CD14-positive monocyte (primary cell): ENCODE data around the gene AGER. TPM values are rescaled to one million over a fixed set of nuclear protein-coding genes. Genes with fewer than 3 reads are reported as not detected.

ENCODE experiments used
- DNase-seq, 3 donors: peaks; one replicate each; pipeline ENCODE4 v3.0.0-alpha.2; 2011 to 2022
- H2AFZ ChIP-seq: 2 replicates; pipeline ENCODE4 v1.6.0; 2012; ENCODE audit warnings: mild to moderate bottlenecking, low read depth, low read length, inconsistent platforms; ENCODE audit not compliant: insufficient read depth, poor library complexity, severe bottlenecking
- H3K27ac ChIP-seq, 2 donors: 1 replicate in 1 of 2; 2 replicates in 1 of 2; pipeline ENCODE4 v1.5.1; 2012 to 2013; ENCODE audit warnings: low read length in 2 of 2, control low read depth in 1 of 2, inconsistent platforms in 1 of 2, low read depth in 1 of 2, mild to moderate bottlenecking in 1 of 2
- H3K27me3 ChIP-seq, 2 donors: one replicate each; pipeline versions ENCODE4 v1.6.0 to v1.6.1; 2011 to 2013; ENCODE audit warnings: low read length in 2 of 2; ENCODE audit not compliant: control insufficient read depth in 2 of 2, insufficient read depth in 2 of 2
- H3K36me3 ChIP-seq, 2 donors: replicated peaks in 1 of 2; 1 replicate in 1 of 2; 2 replicates in 1 of 2; pipeline versions ENCODE4 v1.5.1 to v1.6.1; 2012 to 2013; ENCODE audit warnings: low read length in 2 of 2, control low read depth in 1 of 2, inconsistent platforms in 1 of 2, mild to moderate bottlenecking in 1 of 2; ENCODE audit not compliant: insufficient read depth in 2 of 2, control insufficient read depth in 1 of 2
- H3K4me1 ChIP-seq, 2 donors: 1 replicate in 1 of 2; 2 replicates in 1 of 2; pipeline versions ENCODE4 v1.5.1 to v1.6.1; 2012 to 2013; ENCODE audit warnings: low read length in 2 of 2, control low read depth in 1 of 2, inconsistent platforms in 1 of 2, mild to moderate bottlenecking in 1 of 2, moderate library complexity in 1 of 2; ENCODE audit not compliant: insufficient read depth in 2 of 2, control insufficient read depth in 1 of 2
- H3K4me2 ChIP-seq: replicated peaks from 2 replicates; pipeline ENCODE3; 2012; ENCODE audit warnings: low read length, moderate library complexity, mild to moderate bottlenecking; ENCODE audit not compliant: poor library complexity, severe bottlenecking; ENCODE audit errors: extremely low read depth
- H3K4me3 ChIP-seq, 3 experiments: fragments of 200-600 bp in 1 of 3; sonication (generic) in 1 of 3; replicated peaks in 1 of 3; 1 replicate in 2 of 3; 2 replicates in 1 of 3; pipeline ENCODE4 v1.5.1; 2011 to 2013; ENCODE audit warnings: low read length in 3 of 3, mild to moderate bottlenecking in 3 of 3, control low read depth in 2 of 3, low read depth in 2 of 3, inconsistent platforms in 1 of 3, moderate library complexity in 1 of 3
- H3K79me2 ChIP-seq: 2 replicates; pipeline ENCODE4 v1.6.0; 2012; ENCODE audit warnings: mild to moderate bottlenecking, control low read depth, inconsistent platforms, low read length, moderate library complexity; ENCODE audit not compliant: insufficient read depth
- H3K9ac ChIP-seq: 2 replicates; pipeline ENCODE4 v1.6.0; 2017; ENCODE audit warnings: low read length, mild to moderate bottlenecking; ENCODE audit not compliant: insufficient read depth, poor library complexity, severe bottlenecking
- H3K9me3 ChIP-seq, 2 donors: replicated peaks in 1 of 2; 1 replicate in 1 of 2; 2 replicates in 1 of 2; pipeline versions ENCODE4 v1.5.1 to v1.6.1; 2012 to 2013; ENCODE audit warnings: low read length in 2 of 2, control low read depth in 1 of 2; ENCODE audit not compliant: control insufficient read depth in 1 of 2, insufficient read depth in 1 of 2
- H4K20me1 ChIP-seq: 2 replicates; pipeline ENCODE4 v1.6.0; 2012; ENCODE audit warnings: mild to moderate bottlenecking, low read length, control low read depth, moderate library complexity; ENCODE audit not compliant: insufficient read depth
- H3K27ac Mint-ChIP-seq, 7 donors: one replicate each; pipeline ENCODE4 v1.8.0; 2020; ENCODE audit warnings: mild to moderate bottlenecking in 7 of 7, mixed read lengths in 7 of 7, moderate library complexity in 6 of 7, inconsistent platforms in 2 of 7
- H3K27me3 Mint-ChIP-seq, 3 donors: one replicate each; pipeline ENCODE4 v1.8.0; 2021 to 2022; ENCODE audit warnings: low read depth in 3 of 3, mild to moderate bottlenecking in 3 of 3, mixed read lengths in 3 of 3, moderate library complexity in 3 of 3, inconsistent platforms in 1 of 3
- H3K36me3 Mint-ChIP-seq, 2 donors: one replicate each; pipeline ENCODE4 v1.8.0; 2020; ENCODE audit warnings: mixed read lengths in 2 of 2, inconsistent platforms in 1 of 2, mild to moderate bottlenecking in 1 of 2
- H3K4me1 Mint-ChIP-seq: one replicate; pipeline ENCODE4 v1.8.0; 2020; ENCODE audit warnings: mild to moderate bottlenecking, mixed read lengths
- H3K4me3 Mint-ChIP-seq, 2 donors: one replicate each; pipeline ENCODE4 v1.8.0; 2020; ENCODE audit warnings: mild to moderate bottlenecking in 2 of 2, mixed read lengths in 2 of 2, moderate library complexity in 1 of 2
- H3K9me3 Mint-ChIP-seq, 7 donors: one replicate each; pipeline ENCODE4 v1.8.0; 2020 to 2022; ENCODE audit warnings: mixed read lengths in 7 of 7, mild to moderate bottlenecking in 6 of 7, moderate library complexity in 6 of 7, inconsistent platforms in 2 of 7
- CTCF ChIP-seq: fragments of 200-600 bp; IDR thresholded peaks from one replicate; pipeline ENCODE4 v1.8.0; 2022; ENCODE audit warnings: antibody characterized with exemption, mild to moderate bottlenecking
- WGBS: methylation state at CpG from one replicate; pipeline ENCODE4 v1.1.5; 2013; ENCODE audit warnings: missing lambda C conversion rate; ENCODE audit not compliant: insufficient coverage; 5-methylcytosine and 5-hydroxymethylcytosine counted together
- intact Hi-C, 2 donors: fragments of 100-400 bp; cut with micrococcal nuclease; formaldehyde crosslinking; loops; one replicate each; pipeline versions ENCODE4 v1.15.0 to v1.15.1; 2023
- polyA plus RNA-seq, 3 donors: library from polyadenylated mRNA; depleted of rRNA in 1 of 3; unstranded in 2 of 3; stranded (reverse) in 1 of 3; fragments of 300-500 nt in 2 of 3; fragments of >200 nt in 1 of 3; fragmentation: Illumina TruSeq in 2 of 3; gene quantifications; 1 replicate in 2 of 3; 2 replicates in 1 of 3; pipeline ENCODE4 v1.2.3, GENCODE V29; 2012 to 2021

AGER gene
- polyA plus RNA-seq, 3 donors, result 0.60 to 55.0 TPM; not detected in 1

DNA sequence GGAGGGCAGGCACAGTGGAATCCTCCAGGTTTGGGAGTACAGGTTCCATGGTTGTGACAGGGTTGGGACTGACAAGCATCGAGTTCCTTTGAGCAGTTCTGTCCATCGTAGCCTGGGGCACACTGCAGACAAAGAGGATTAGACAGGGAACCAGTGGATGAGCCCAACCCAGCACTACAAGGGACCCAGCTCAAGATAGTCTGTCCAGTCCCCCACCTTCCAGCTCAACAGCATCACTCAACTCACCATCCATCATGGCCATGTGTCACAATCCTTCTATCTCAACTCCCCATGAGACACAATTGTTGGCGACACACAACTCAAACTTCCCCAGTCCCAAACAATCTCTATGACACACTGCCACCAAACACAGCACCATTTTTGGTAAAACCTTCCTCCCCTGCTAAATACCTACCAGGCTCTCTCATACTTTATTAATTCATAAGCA is 20.2 kb upstream of the AGER start:
- H4K20me1 ChIP-seq, result no peaks in the 10 kb centered on the region
- DNase-seq, result no peak
- H3K4me3 Mint-ChIP-seq, result no peak overlapping the region
- H3K4me3 ChIP-seq, result no peak overlapping the region
- no peak overlapping the region for H3K27ac Mint-ChIP-seq
- H3K9ac ChIP-seq, result no peak overlapping the region
- H3K36me3 Mint-ChIP-seq, result no peaks in the 10 kb centered on the region
- H3K9me3 Mint-ChIP-seq, result peaks cover 0 to 6% (median 0%) of the 10 kb centered on the region in 7 donors
- no peak overlapping the region for H2AFZ ChIP-seq
- H3K27me3 Mint-ChIP-seq, result peaks cover 8 to 22% (median 16%) of the 10 kb centered on the region in 3 donors
- no peaks in the 10 kb centered on the region for H3K79me2 ChIP-seq
- intact Hi-C loops, result no loop called here
- H3K4me2 ChIP-seq, result no peak overlapping the region
- H3K27ac ChIP-seq, result no peak overlapping the region
- H3K36me3 ChIP-seq, result no peaks in the 10 kb centered on the region
- H3K27me3 ChIP-seq, result no peaks in the 10 kb centered on the region
- no peaks in the 10 kb centered on the region for H3K4me1 ChIP-seq
- H3K4me1 Mint-ChIP-seq, result no peaks in the 10 kb centered on the region
- WGBS, result 93% methylated on average over 3 of the region's 3 CpGs
- no peak for TF ChIP-seq CTCF
- H3K9me3 ChIP-seq, result no peaks in the 10 kb centered on the region

DNA sequence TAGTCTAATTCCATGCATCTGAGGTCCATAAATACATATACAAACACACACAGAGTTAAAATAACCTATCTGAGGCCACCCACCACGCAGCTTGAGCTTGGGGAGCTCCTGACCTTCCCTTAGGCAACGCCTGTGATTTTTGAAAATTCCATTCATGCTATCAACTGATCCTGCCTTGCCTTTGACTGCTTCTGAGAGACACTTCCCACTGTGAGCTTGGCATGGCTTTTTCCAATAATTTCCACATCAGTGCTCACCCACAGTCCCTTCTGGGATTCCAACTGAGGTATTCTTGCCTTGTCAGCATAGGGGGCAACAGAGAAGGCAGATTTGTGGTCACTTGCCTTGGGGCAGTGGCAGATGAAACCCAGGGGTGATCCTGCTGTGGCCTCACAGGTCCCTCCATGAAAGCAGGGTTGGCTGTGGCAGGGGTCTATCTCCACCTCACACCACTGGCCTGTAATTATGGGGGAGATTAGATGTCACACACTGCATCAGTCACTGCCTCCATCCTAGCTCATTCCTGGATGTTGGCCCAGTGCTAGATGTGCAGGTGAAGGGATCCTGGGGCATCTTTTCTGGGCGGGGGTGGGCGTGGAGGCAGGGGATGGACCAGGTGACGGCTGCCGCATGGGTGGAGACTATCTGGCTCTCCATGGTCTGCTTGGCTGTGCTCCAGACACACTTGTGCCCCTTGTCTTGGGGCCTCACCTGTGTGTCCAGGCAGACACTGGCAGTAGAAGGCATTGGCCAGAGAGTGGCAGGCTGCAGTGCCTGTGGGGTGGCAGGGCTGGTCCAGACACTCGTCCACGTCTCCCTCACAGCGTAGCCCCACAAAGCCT is 19.6 kb upstream of the AGER start:
- H3K36me3 Mint-ChIP-seq, result no peaks in the 10 kb centered on the region
- no peaks in the 10 kb centered on the region for H3K4me1 ChIP-seq
- no peaks in the 10 kb centered on the region for H3K27me3 ChIP-seq
- H3K9ac ChIP-seq, result no peak overlapping the region
- no peak overlapping the region for H3K4me3 ChIP-seq
- intact Hi-C loops, result no loop called here
- TF ChIP-seq CTCF, result no peak
- WGBS, result 95% methylated on average over 9 of the region's 9 CpGs
- H4K20me1 ChIP-seq, result no peaks in the 10 kb centered on the region
- no peak overlapping the region for H3K4me2 ChIP-seq
- H3K4me1 Mint-ChIP-seq, result no peaks in the 10 kb centered on the region
- H3K36me3 ChIP-seq, result no peaks in the 10 kb centered on the region
- no peaks in the 10 kb centered on the region for H3K9me3 ChIP-seq
- H3K27ac Mint-ChIP-seq, result no peak overlapping the region
- no peak for DNase-seq
- H3K27ac ChIP-seq, result no peak overlapping the region
- no peaks in the 10 kb centered on the region for H3K79me2 ChIP-seq
- H3K9me3 Mint-ChIP-seq, result peaks cover 0 to 6% (median 0%) of the 10 kb centered on the region in 7 donors
- H3K27me3 Mint-ChIP-seq, result peaks cover 8 to 21% (median 16%) of the 10 kb centered on the region in 3 donors
- H3K4me3 Mint-ChIP-seq, result no peak overlapping the region
- no peak overlapping the region for H2AFZ ChIP-seq
